GM21619 (cell line): ENCODE results near the gene ZNF24.

ENCODE experiments used
- ATAC-seq: cut with Tn5 transposase; IDR thresholded peaks from one replicate; pipeline ENCODE4 v1.9.1; 2021; ENCODE audit not compliant: unreplicated experiment

Gene ZNF24

GRCh38 chr18:35343936-35344735, at the start of gene ZNF24:
Gene ZNF24, minus strand, starts transcription at chr18:35344420. Its CDS starts 3,770 bp downstream, at chr18:35340650.
- peak; percentile 94 for ATAC-seq

GRCh38 chr18:35393716-35394115, 49.5 kb upstream of the ZNF24 start:
- ATAC-seq: no peak

GRCh38 chr18:35392375-35392774, 48.2 kb upstream of the ZNF24 start:
- ATAC-seq: no peak

- ATAC-seq: no peak
Observed at GRCh38 chr18:35390951-35391700, 46.9 kb upstream of the ZNF24 start.

GRCh38 chr18:35389095-35389618, 44.9 kb upstream of the ZNF24 start:
- no peak for ATAC-seq

- ATAC-seq: no peak
Observed at GRCh38 chr18:35387152-35387571, 42.9 kb upstream of the ZNF24 start.

GRCh38 chr18:35386600-35387100, 42.4 kb upstream of the ZNF24 start:
- ATAC-seq: peak; percentile 79

- ATAC-seq: no peak
Observed at GRCh38 chr18:35383136-35383535, 38.9 kb upstream of the ZNF24 start.

GRCh38 chr18:35379421-35379820, 35.2 kb upstream of the ZNF24 start:
- no peak for ATAC-seq

- no peak for ATAC-seq
Observed at GRCh38 chr18:35378574-35378896, 34.3 kb upstream of the ZNF24 start.

GRCh38 chr18:35377875-35378573, 33.8 kb upstream of the ZNF24 start:
- ATAC-seq: no peak

GRCh38 chr18:35376742-35377695, 32.8 kb upstream of the ZNF24 start, which contains the start of gene ZNF396:
Gene ZNF396, minus strand, starts transcription at chr18:35377337. Its CDS starts 3,045 bp downstream, at chr18:35374292.
- ATAC-seq: peak; percentile 82

- peak; percentile 61 for ATAC-seq
Observed at GRCh38 chr18:35376393-35376741, 32.1 kb upstream of the ZNF24 start.

GRCh38 chr18:35374708-35375107, 30.5 kb upstream of the ZNF24 start:
- ATAC-seq: no peak

- ATAC-seq: no peak
Observed at GRCh38 chr18:35371412-35372195, 27.4 kb upstream of the ZNF24 start.

- no peak for ATAC-seq
Observed at GRCh38 chr18:35369126-35369525, 24.9 kb upstream of the ZNF24 start.

GRCh38 chr18:35368595-35368994, 24.4 kb upstream of the ZNF24 start:
- no peak for ATAC-seq

- no peak for ATAC-seq
Observed at GRCh38 chr18:35362531-35362930, 18.3 kb upstream of the ZNF24 start.

GRCh38 chr18:35361570-35362321, 17.5 kb upstream of the ZNF24 start:
- no peak for ATAC-seq
